Karpas-422 (cell line): ENCODE data around the gene TBC1D17. TPM values are rescaled to one million over a fixed set of nuclear protein-coding genes. Genes with fewer than 3 reads are reported as not detected.

Experiments
- DNase-seq: peaks from one replicate; pipeline ENCODE4 v3.0.0-alpha.2; 2015
- H2AFZ ChIP-seq: fragments of 200-600 bp; sonication (generic); 2 replicates; pipeline ENCODE4 v1.6.1; 2014; ENCODE audit warnings: antibody characterized with exemption, low read length, mixed read lengths
- H3K27ac ChIP-seq: fragments of 200-600 bp; sonication (generic); 2 replicates; pipeline ENCODE4 v1.5.1; 2014; ENCODE audit warnings: mild to moderate bottlenecking, low read length, moderate library complexity
- H3K27me3 ChIP-seq: fragments of 200-600 bp; sonication (generic); 2 replicates; pipeline ENCODE4 v1.6.1; 2014; ENCODE audit warnings: low read length, mixed read lengths
- H3K36me3 ChIP-seq: fragments of 200-600 bp; sonication (generic); 2 replicates; pipeline ENCODE4 v1.6.1; 2014; ENCODE audit warnings: low read length, mixed read lengths; ENCODE audit not compliant: insufficient read depth
- H3K4me1 ChIP-seq: fragments of 200-600 bp; sonication (generic); 2 replicates; pipeline ENCODE4 v1.6.1; 2014; ENCODE audit warnings: mild to moderate bottlenecking, low read length, mixed read lengths
- H3K4me2 ChIP-seq: fragments of 200-600 bp; sonication (generic); 2 replicates; pipeline ENCODE4 v1.6.1; 2014; ENCODE audit warnings: low read length, low read depth, mild to moderate bottlenecking; ENCODE audit not compliant: poor library complexity, severe bottlenecking
- H3K4me3 ChIP-seq: fragments of 200-600 bp; sonication (generic); 2 replicates; pipeline ENCODE4 v1.5.1; 2014; ENCODE audit warnings: mild to moderate bottlenecking, antibody characterized with exemption, low read length, mixed read lengths
- H3K79me2 ChIP-seq: fragments of 200-600 bp; sonication (generic); 2 replicates; pipeline ENCODE4 v1.6.1; 2014; ENCODE audit warnings: mild to moderate bottlenecking, low read length, mixed read lengths
- H3K9ac ChIP-seq: fragments of 200-600 bp; sonication (generic); 2 replicates; pipeline ENCODE4 v1.6.0; 2014; ENCODE audit warnings: low read length
- H3K9me2 ChIP-seq: fragments of 200-600 bp; sonication (generic), shearing (Covaris generic); replicated peaks from 2 replicates; pipeline ENCODE4 v1.6.0; 2014; ENCODE audit warnings: mild to moderate bottlenecking, low read length, moderate library complexity; ENCODE audit not compliant: insufficient read depth
- H3K9me3 ChIP-seq: fragments of 300-700, 200-600 bp; sonication (generic); 2 replicates; pipeline ENCODE4 v1.6.1; 2014; ENCODE audit warnings: low read length, mixed read lengths
- H4K20me1 ChIP-seq: fragments of 200-600 bp; sonication (generic); 2 replicates; pipeline ENCODE4 v1.6.1; 2014; ENCODE audit warnings: mild to moderate bottlenecking, antibody characterized with exemption, low read length, low read depth; ENCODE audit not compliant: insufficient read depth
- total RNA-seq: library from RNA; depleted of rRNA; stranded (reverse); fragments of >200 nt; shearing (Covaris generic); gene quantifications from 2 replicates; pipeline ENCODE4 v1.2.3, GENCODE V29; 2014; ENCODE audit warnings: low replicate concordance

Gene TBC1D17
- total RNA-seq, 1 experiment from 2014 or later: 13.6 TPM

GRCh38 chr19:49894011-49894664 is 16.6 kb downstream of the TBC1D17 start:
- no peak overlapping the region for H2AFZ ChIP-seq
- no peaks in the 10 kb centered on the region for H3K9me2 ChIP-seq
- H3K27ac ChIP-seq: no peak overlapping the region
- 0 out of 2 replicates have a peak, but pooled peaks cover 10% of the 10 kb centered on the region for H4K20me1 ChIP-seq
- H3K9ac ChIP-seq: no peak overlapping the region
- no peak for DNase-seq
- peaks cover 3% of the 10 kb centered on the region; the same call in 1 of the 2 replicates for H3K27me3 ChIP-seq
- no peaks in the 10 kb centered on the region for H3K36me3 ChIP-seq
- no peak overlapping the region for H3K4me3 ChIP-seq
- H3K9me3 ChIP-seq: no peaks in the 10 kb centered on the region
- H3K4me1 ChIP-seq: peaks cover 26% of the 10 kb centered on the region
- no peak overlapping the region for H3K4me2 ChIP-seq
- H3K79me2 ChIP-seq: no peaks in the 10 kb centered on the region

DNA sequence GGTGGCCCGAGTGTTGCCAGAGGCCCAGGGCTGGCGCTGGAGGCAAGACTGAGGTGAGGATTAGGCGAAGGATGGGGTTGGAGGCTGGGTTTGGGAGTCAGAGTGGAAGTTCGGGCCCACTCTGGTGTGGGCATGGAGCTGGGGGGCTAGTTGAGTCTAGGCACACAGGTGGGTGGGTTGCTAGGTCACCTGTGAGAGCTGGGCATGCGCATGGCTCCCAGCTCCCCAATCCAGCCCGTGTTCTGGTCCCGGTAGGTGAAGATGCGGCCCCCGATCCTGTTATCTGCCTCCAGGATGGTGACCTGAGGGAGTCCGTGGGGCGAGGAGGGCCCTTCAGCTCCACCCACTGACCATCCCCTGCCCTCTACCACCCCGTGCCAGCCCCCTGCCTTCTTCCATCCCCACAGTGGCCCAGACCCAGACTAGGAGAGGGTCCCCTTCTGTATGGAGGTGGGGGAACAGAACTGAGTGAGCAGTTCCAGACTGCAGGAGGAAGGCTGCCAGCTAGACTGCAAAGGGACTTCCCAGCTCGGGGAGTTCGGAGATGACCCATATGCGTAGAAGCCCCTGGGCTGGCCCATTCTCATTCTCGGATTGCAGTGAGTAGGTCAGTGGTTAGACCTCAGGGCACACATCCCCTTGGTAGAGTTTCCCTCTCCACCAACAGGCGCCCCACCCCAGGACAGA is 17.5 kb downstream of the TBC1D17 start:
- Histone ChIP-seq H3K79me2 (no peaks in the 10 kb centered on the region), H3K9ac (no peak overlapping the region), H2AFZ (no peak overlapping the region), H3K27me3 (peaks cover 3% of the 10 kb centered on the region; the same call in 1 of the 2 replicates), H3K4me3 (no peak overlapping the region), H3K9me3 (no peaks in the 10 kb centered on the region), H3K27ac (no peak overlapping the region), H3K4me2 (no peak overlapping the region), H3K36me3 (no peaks in the 10 kb centered on the region), H3K4me1 (peaks cover 22% of the 10 kb centered on the region), H4K20me1 (0 out of 2 replicates have a peak, but pooled peaks cover 10% of the 10 kb centered on the region), H3K9me2 (no peaks in the 10 kb centered on the region)
- no peak for DNase-seq

DNA sequence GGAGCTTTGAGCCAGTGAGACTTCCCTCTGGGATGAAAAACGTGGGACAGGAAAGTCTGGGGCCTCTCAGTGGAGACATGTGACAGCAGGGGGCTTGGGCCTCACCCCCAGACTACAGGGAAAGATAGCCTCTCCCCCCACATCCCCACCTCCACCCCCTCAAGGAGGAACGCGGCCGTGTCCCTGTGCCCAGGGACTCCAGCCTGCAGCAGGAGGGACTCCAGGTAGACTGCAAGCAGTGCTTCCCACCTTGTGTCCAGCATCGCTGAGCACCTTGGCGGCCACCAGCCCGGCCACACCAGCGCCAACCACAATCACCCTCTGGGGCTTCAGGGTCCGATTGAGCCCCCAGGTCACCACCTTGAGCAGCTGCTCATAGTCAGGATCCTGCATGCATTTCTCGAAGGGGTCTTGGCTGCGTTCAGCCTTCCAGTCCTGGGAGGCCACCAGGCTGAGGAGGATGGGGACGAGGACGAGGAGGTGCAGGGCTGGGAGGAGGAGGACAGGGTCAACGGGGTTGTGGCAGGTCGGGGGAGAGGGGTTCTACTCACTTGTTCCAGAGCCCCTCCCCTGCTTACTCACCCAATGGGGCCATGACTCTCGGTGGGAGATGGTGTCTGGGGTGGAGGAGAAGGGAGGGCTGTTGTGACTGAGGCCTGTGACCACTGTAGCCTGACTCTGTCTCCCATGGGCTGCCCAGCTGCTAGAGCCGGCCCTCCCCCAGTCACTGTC is 18.2 kb downstream of the TBC1D17 start:
- H3K4me2 ChIP-seq: no peak overlapping the region

GRCh38 chr19:49896863-49897621 is 19.5 kb downstream of the TBC1D17 start, which contains the start of gene IL4I1:
Gene IL4I1 (minus strand): TSS chr19:49896887. CDS start chr19:49896160, 727 bp downstream.
- Histone ChIP-seq H3K4me3 (no peak within 1 kb of the TSS), H2AFZ (no peak within 1 kb of the TSS), H3K4me2 (peak within 1 kb of the TSS; percentile 19), H3K4me1 (peaks cover 11% of the 10 kb centered on the region), H3K9me2 (no peaks in the 10 kb centered on the region), H3K79me2 (no peaks in the 10 kb centered on the region), H3K9ac (no peak within 1 kb of the TSS), H3K9me3 (no peaks in the 10 kb centered on the region), H3K27me3 (peaks cover 3% of the 10 kb centered on the region; the same call in 1 of the 2 replicates), H4K20me1 (0 out of 2 replicates have a peak, but pooled peaks cover 10% of the 10 kb centered on the region), H3K27ac (no peak within 1 kb of the TSS), H3K36me3 (no peaks in the 10 kb centered on the region)
- DNase-seq: no peak

More for the DNA sequence above, 18.2 kb downstream of the TBC1D17 start:
- H3K27ac ChIP-seq: no peak overlapping the region
- no peak for DNase-seq
- H3K27me3 ChIP-seq: peaks cover 3% of the 10 kb centered on the region; the same call in 1 of the 2 replicates
- H3K4me3 ChIP-seq: no peak overlapping the region
- 0 out of 2 replicates have a peak, but pooled peaks cover 10% of the 10 kb centered on the region for H4K20me1 ChIP-seq
- no peak overlapping the region for H2AFZ ChIP-seq
- no peaks in the 10 kb centered on the region for H3K79me2 ChIP-seq
- H3K9me3 ChIP-seq: no peaks in the 10 kb centered on the region
- H3K9ac ChIP-seq: no peak overlapping the region
- H3K4me1 ChIP-seq: peaks cover 16% of the 10 kb centered on the region
- H3K9me2 ChIP-seq: no peaks in the 10 kb centered on the region
- H3K36me3 ChIP-seq: no peaks in the 10 kb centered on the region

DNA sequence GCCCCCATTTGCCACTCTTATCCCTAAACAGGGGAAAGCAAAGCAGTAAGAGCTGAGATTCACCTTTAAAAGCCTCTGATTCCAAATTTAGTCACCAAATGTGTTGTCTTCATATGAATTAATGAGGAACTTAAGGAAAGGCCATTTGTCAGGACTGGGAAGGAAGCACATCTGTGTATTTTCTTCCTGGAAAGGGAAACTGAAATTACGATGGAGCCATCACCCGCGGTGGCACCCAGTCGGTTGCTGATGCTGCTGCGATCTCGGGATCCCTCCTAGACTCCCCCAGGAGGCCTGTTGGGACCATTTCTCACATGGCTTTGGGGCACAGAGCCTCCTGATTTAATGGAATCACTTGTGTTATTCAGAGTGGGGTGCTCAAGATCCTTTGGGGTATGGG is 26.6 kb downstream of the TBC1D17 start:
- Histone ChIP-seq H3K27me3 (no peaks in the 10 kb centered on the region), H3K4me3 (no peak overlapping the region), H2AFZ (no peak overlapping the region), H3K9ac (no peak overlapping the region), H3K27ac (no peak overlapping the region), H3K9me2 (no peaks in the 10 kb centered on the region), H3K36me3 (peaks cover 15% of the 10 kb centered on the region), H3K4me1 (peaks cover 8% of the 10 kb centered on the region), H3K4me2 (no peak overlapping the region), H3K9me3 (no peaks in the 10 kb centered on the region), H3K79me2 (no peaks in the 10 kb centered on the region), H4K20me1 (peaks cover 23% of the 10 kb centered on the region)
- no peak for DNase-seq

- Histone ChIP-seq H3K79me2 (no peaks in the 10 kb centered on the region), H3K36me3 (peaks cover 30% of the 10 kb centered on the region), H3K27ac (no peak overlapping the region), H3K4me1 (peaks cover 8% of the 10 kb centered on the region), H4K20me1 (peaks cover 40% of the 10 kb centered on the region), H3K4me2 (no peak overlapping the region), H3K9me2 (no peaks in the 10 kb centered on the region), H3K9ac (no peak overlapping the region), H2AFZ (no peak overlapping the region), H3K9me3 (no peaks in the 10 kb centered on the region), H3K4me3 (no peak overlapping the region), H3K27me3 (no peaks in the 10 kb centered on the region)
- no peak for DNase-seq
These were observed 29.5 kb downstream of the TBC1D17 start for GRCh38 chr19:49906879-49907564.

- peaks cover 37% of the 10 kb centered on the region for H3K36me3 ChIP-seq
- no peaks in the 10 kb centered on the region for H3K9me3 ChIP-seq
- H3K9me2 ChIP-seq: no peaks in the 10 kb centered on the region
- peaks cover 46% of the 10 kb centered on the region for H4K20me1 ChIP-seq
- H3K4me2 ChIP-seq: no peak overlapping the region
- H2AFZ ChIP-seq: no peak overlapping the region
- H3K9ac ChIP-seq: no peak overlapping the region
- DNase-seq: no peak
- H3K27ac ChIP-seq: no peak overlapping the region
- no peaks in the 10 kb centered on the region for H3K79me2 ChIP-seq
- H3K27me3 ChIP-seq: no peaks in the 10 kb centered on the region
- no peak overlapping the region for H3K4me3 ChIP-seq
- peaks cover 8% of the 10 kb centered on the region for H3K4me1 ChIP-seq
These were observed 30.4 kb downstream of the TBC1D17 start for GRCh38 chr19:49907745-49908446.
